Brain microvascular endothelial cell (primary cell): Measurements from ENCODE around the gene GCNT2.
"Not testable (repeated sequence)": the region's sequence is repeated elsewhere in the genome, so short reads cannot be mapped to it uniquely, and the experiment has no call there.

Experiments used
- DNase-seq: peaks from one replicate; pipeline ENCODE4 v3.0.0-alpha.2; 2020
- H3K27ac ChIP-seq: fragments of 250-450 bp; sonication (Bioruptor Pico); 2 replicates; pipeline ENCODE4 v1.5.1; 2020; ENCODE audit warnings: mild to moderate bottlenecking, moderate library complexity
- H3K27me3 ChIP-seq: fragments of 250-450 bp; sonication (Bioruptor Pico); replicated peaks from 2 replicates; pipeline ENCODE4 v1.5.1; 2020; ENCODE audit warnings: mild to moderate bottlenecking
- H3K36me3 ChIP-seq: fragments of 250-450 bp; sonication (Bioruptor Pico); replicated peaks from 2 replicates; pipeline ENCODE4 v1.5.1; 2020; ENCODE audit warnings: mild to moderate bottlenecking
- H3K4me3 ChIP-seq: 2 replicates; pipeline ENCODE4 v1.5.1; 2011; ENCODE audit warnings: low read depth, mild to moderate bottlenecking, control low read depth, low read length, moderate library complexity
- in situ Hi-C: cut with HindIII; loops from 2 replicates; pipeline ENCODE4 v1.10.0; 2017; ENCODE audit warnings: low sequenced_read_pairs, low pct_ligation_motif_present
- TF ChIP-seq, protein P1 (sequence below): IDR thresholded peaks from 2 replicates; pipeline ENCODE4 v1.5.1; 2011; ENCODE audit warnings: low read depth, mild to moderate bottlenecking, moderate library complexity, low read length, control low read depth, inconsistent platforms; ENCODE audit errors: missing control alignments

The GCNT2 gene

GRCh38 chr6:10609038-10609437 is 87.9 kb downstream of the GCNT2 start:
- Histone ChIP-seq H3K36me3 (no peaks in the 10 kb centered on the region), H3K27ac (no peak overlapping the region), H3K4me3 (no peak overlapping the region), H3K27me3 (no peaks in the 10 kb centered on the region)
- TF ChIP-seq, protein P1, sequence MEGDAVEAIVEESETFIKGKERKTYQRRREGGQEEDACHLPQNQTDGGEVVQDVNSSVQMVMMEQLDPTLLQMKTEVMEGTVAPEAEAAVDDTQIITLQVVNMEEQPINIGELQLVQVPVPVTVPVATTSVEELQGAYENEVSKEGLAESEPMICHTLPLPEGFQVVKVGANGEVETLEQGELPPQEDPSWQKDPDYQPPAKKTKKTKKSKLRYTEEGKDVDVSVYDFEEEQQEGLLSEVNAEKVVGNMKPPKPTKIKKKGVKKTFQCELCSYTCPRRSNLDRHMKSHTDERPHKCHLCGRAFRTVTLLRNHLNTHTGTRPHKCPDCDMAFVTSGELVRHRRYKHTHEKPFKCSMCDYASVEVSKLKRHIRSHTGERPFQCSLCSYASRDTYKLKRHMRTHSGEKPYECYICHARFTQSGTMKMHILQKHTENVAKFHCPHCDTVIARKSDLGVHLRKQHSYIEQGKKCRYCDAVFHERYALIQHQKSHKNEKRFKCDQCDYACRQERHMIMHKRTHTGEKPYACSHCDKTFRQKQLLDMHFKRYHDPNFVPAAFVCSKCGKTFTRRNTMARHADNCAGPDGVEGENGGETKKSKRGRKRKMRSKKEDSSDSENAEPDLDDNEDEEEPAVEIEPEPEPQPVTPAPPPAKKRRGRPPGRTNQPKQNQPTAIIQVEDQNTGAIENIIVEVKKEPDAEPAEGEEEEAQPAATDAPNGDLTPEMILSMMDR, result no peak
- in situ Hi-C loops, result no loop called here
- no peak for DNase-seq

- in situ Hi-C loops, result no loop called here
- Histone ChIP-seq H3K27me3 (no peaks in the 10 kb centered on the region), H3K4me3 (no peak overlapping the region), H3K27ac (no peak overlapping the region), H3K36me3 (no peaks in the 10 kb centered on the region)
- DNase-seq, result no peak
- TF ChIP-seq, protein P1, result no peak
Measured at GRCh38 chr6:10610289-10610688, 89.1 kb downstream of the GCNT2 start.

DNA sequence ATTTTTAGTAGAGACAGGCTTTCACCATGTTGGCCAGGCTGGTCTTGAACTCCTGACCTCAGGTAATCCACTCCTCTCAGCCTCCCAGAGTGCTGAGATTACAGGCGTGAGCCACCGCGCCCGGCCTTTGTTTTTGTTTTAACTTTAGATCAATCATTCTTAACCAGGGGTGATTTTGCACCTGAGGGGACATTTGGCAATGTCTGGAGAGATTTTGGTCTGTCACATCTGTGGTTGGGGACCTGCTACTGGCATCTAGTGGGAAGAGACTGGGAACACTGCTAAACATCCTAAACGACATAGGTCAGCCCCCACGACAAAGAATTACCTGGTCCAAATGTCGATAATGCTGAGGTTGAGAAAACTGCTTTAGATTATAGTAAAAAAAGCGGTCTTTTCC is 91.0 kb downstream of the GCNT2 start:
- in situ Hi-C loops, result no loop called here
- no peaks in the 10 kb centered on the region for H3K27me3 ChIP-seq
- TF ChIP-seq, protein P1, result no peak
- no peak overlapping the region for H3K27ac ChIP-seq
- no peaks in the 10 kb centered on the region for H3K36me3 ChIP-seq
- no peak for DNase-seq
- H3K4me3 ChIP-seq, result no peak overlapping the region

- H3K27me3 ChIP-seq, result no peaks in the 10 kb centered on the region
- TF ChIP-seq, protein P1, result no peak
- in situ Hi-C loops, result no loop called here
- H3K27ac ChIP-seq, result no peak overlapping the region
- DNase-seq, result no peak
- H3K36me3 ChIP-seq, result no peaks in the 10 kb centered on the region
- H3K4me3 ChIP-seq, result no peak overlapping the region
Measured at GRCh38 chr6:10613077-10613476, 91.9 kb downstream of the GCNT2 start.

DNA sequence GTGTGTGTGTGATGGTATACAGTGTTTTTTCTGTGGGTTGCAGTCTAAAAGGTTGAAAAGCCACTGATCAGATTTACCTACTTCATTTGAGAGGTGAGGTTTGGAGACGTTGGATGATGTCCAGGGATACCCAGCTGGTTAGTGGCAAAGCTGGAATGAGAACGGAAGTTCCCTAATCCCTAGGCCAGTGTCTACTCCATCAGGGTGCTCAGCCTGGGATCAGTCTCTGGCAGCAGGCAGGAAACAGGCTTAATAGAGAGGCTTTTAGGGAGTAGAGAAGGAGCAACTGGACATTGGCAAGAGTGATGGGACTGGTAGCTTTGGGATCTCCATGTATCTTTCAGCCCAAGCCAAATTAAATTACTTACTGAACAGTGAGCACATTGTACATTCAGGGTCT is 92.6 kb downstream of the GCNT2 start:
- in situ Hi-C loops, result no loop called here
- Histone ChIP-seq H3K27me3 (no peaks in the 10 kb centered on the region), H3K36me3 (no peaks in the 10 kb centered on the region), H3K27ac (no peak overlapping the region), H3K4me3 (no peak overlapping the region)
- no peak for DNase-seq
- TF ChIP-seq, protein P1, result no peak

DNA sequence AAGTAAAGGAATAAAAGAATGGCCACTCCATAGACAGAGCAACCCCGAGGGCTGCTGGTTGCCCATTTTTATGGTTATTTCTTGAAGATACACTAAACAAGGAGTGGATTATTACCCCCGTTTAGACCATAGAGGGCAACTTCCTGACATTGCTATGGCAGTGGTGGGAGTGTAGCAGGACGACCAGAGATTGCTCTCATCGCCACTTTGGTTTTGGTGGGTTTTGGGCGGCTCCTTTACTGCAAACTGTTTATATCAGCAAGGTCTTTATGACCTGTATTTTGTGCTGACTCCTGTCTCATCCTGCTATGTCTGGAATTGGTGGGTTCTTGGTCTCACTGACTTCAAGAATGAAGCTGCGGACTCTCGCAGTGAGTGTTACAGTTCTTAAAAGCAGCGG is 94.5 kb downstream of the GCNT2 start:
- in situ Hi-C loops, result no loop called here
- TF ChIP-seq, protein P1, result no peak

GRCh38 chr6:10616266-10616665 is 95.1 kb downstream of the GCNT2 start:
- H3K27ac ChIP-seq, result not testable (repeated sequence)

More for the DNA sequence above, 94.5 kb downstream of the GCNT2 start:
- DNase-seq, result no peak
- Histone ChIP-seq H3K4me3 (no peak overlapping the region), H3K36me3 (no peaks in the 10 kb centered on the region), H3K27me3 (no peaks in the 10 kb centered on the region), H3K27ac (no peak overlapping the region)

More at GRCh38 chr6:10616266-10616665, 95.1 kb downstream of the GCNT2 start:
- H3K27me3 ChIP-seq, in situ Hi-C loops, DNase-seq, H3K4me3 ChIP-seq, H3K36me3 ChIP-seq: not testable (repeated sequence)
